GM23338 (cell line): ENCODE measurements around the gene DSG4. TPM values are rescaled to one million over a fixed set of nuclear protein-coding genes. Genes with fewer than 3 reads are reported as not detected.

ENCODE experiments used
- ATAC-seq: fragments of 200-7000 bp; cut with Tn5 transposase; 3 replicates; pipeline ENCODE4 v1.9.1; 2020
- DNase-seq: peaks from one replicate; pipeline ENCODE4 v3.0.0-alpha.2; 2015; ENCODE audit warnings: low spot score
- H2AFZ ChIP-seq: fragments of 200-600 bp; sonication (generic); 2 replicates; pipeline ENCODE4 v1.8.0; 2016; ENCODE audit warnings: antibody characterized with exemption, mild to moderate bottlenecking, moderate library complexity
- H3F3A ChIP-seq: fragments of 200-600 bp; sonication (generic); replicated peaks from 2 replicates; pipeline ENCODE4 v1.8.0; 2017; ENCODE audit warnings: antibody characterized with exemption, mixed run types, low read depth
- H3K27ac ChIP-seq: fragments of 200-600 bp; sonication (generic); 2 replicates; pipeline ENCODE4 v1.6.1; 2016; ENCODE audit warnings: low read depth
- H3K27me3 ChIP-seq: fragments of 200-600 bp; sonication (generic); 2 replicates; pipeline ENCODE4 v1.8.0; 2016; ENCODE audit warnings: mild to moderate bottlenecking, mixed run types, moderate library complexity; ENCODE audit not compliant: insufficient read depth
- H3K36me3 ChIP-seq: fragments of 200-600 bp; sonication (generic); 2 replicates; pipeline ENCODE4 v1.8.0; 2016; ENCODE audit warnings: mild to moderate bottlenecking; ENCODE audit not compliant: insufficient read depth
- H3K4me1 ChIP-seq: fragments of 200-600 bp; sonication (generic); 2 replicates; pipeline ENCODE4 v1.8.0; 2016; ENCODE audit warnings: mild to moderate bottlenecking, moderate library complexity; ENCODE audit not compliant: insufficient read depth
- H3K4me2 ChIP-seq: fragments of 200-600 bp; sonication (generic); 2 replicates; pipeline ENCODE4 v1.7.1; 2017; ENCODE audit warnings: mixed run types
- H3K4me3 ChIP-seq: fragments of 200-600 bp; sonication (generic); 2 replicates; pipeline ENCODE4 v1.6.1; 2016; ENCODE audit warnings: mixed run types
- H3K79me2 ChIP-seq: fragments of 200-600 bp; sonication (generic); replicated peaks from 2 replicates; pipeline ENCODE4 v1.8.0; 2017; ENCODE audit warnings: mild to moderate bottlenecking; ENCODE audit not compliant: insufficient read depth
- H3K9me2 ChIP-seq: fragments of 200-600 bp; sonication (generic); 2 replicates; pipeline ENCODE4 v1.8.0; 2017; ENCODE audit not compliant: insufficient read depth
- H4K20me1 ChIP-seq: fragments of 200-600 bp; sonication (generic); replicated peaks from 2 replicates; pipeline ENCODE4 v1.8.0; 2017; ENCODE audit warnings: mild to moderate bottlenecking; ENCODE audit not compliant: insufficient read depth
- H3K27ac Mint-ChIP-seq: 2 replicates; pipeline ENCODE4 v1.8.0; 2020; ENCODE audit warnings: inconsistent platforms, mild to moderate bottlenecking, moderate library complexity, mixed read lengths
- H3K27me3 Mint-ChIP-seq: 3 replicates; pipeline ENCODE4 v1.8.0; 2022; ENCODE audit warnings: low read depth, mild to moderate bottlenecking, moderate library complexity, mixed read lengths, inconsistent platforms; ENCODE audit not compliant: insufficient read depth, poor library complexity
- H3K36me3 Mint-ChIP-seq: 3 replicates; pipeline ENCODE4 v1.8.0; 2021; ENCODE audit warnings: low read depth, mild to moderate bottlenecking, inconsistent platforms, moderate library complexity, mixed read lengths
- H3K4me1 Mint-ChIP-seq: 3 replicates; pipeline ENCODE4 v1.8.0; 2020; ENCODE audit warnings: mild to moderate bottlenecking, inconsistent platforms, mixed read lengths
- H3K4me3 Mint-ChIP-seq: 3 replicates; pipeline ENCODE4 v1.8.0; 2021; ENCODE audit warnings: moderate library complexity, mild to moderate bottlenecking, inconsistent platforms, mixed read lengths
- H3K9me3 Mint-ChIP-seq: 3 replicates; pipeline ENCODE4 v1.8.0; 2020; ENCODE audit warnings: moderate library complexity, mild to moderate bottlenecking, inconsistent platforms, mixed read lengths
- CREB1 ChIP-seq: fragments of 250-450 bp; sonication (Bioruptor Pico); IDR thresholded peaks from 2 replicates; pipeline ENCODE4 v1.5.0; 2020; ENCODE audit warnings: low read depth, mild to moderate bottlenecking, moderate library complexity
- EZH2 ChIP-seq: fragments of 200-600 bp; sonication (generic); IDR thresholded peaks from one replicate; pipeline ENCODE4 v1.8.0; 2017; ENCODE audit warnings: antibody characterized with exemption, mild to moderate bottlenecking, low read depth; ENCODE audit not compliant: unreplicated experiment
- EZH2phosphoT487 ChIP-seq: fragments of 200-600 bp; sonication (generic); IDR thresholded peaks from one replicate; pipeline ENCODE4 v1.8.1; 2018; ENCODE audit warnings: antibody characterized with exemption; ENCODE audit not compliant: unreplicated experiment
- JUNB ChIP-seq: IDR thresholded peaks from one replicate; pipeline ENCODE4 v1.6.1; 2016; ENCODE audit warnings: antibody characterized with exemption; ENCODE audit not compliant: unreplicated experiment
- NANOG ChIP-seq: IDR thresholded peaks from 2 replicates; pipeline ENCODE4 v1.6.1; 2016; ENCODE audit warnings: antibody characterized with exemption, borderline replicate concordance
- POLR2AphosphoS5 ChIP-seq: IDR thresholded peaks from 2 replicates; pipeline ENCODE4 v1.6.1; 2016; ENCODE audit warnings: antibody characterized with exemption, low read depth
- STAT1 ChIP-seq: IDR thresholded peaks from one replicate; pipeline ENCODE4 v1.6.1; 2016; ENCODE audit warnings: antibody characterized with exemption; ENCODE audit not compliant: unreplicated experiment
- ZNF114 ChIP-seq: fragments of 250-450 bp; sonication (Bioruptor Pico); IDR thresholded peaks from 2 replicates; pipeline ENCODE4 v1.5.0; 2020; ENCODE audit warnings: mild to moderate bottlenecking, moderate library complexity
- ZNF331 ChIP-seq: fragments of 250-450 bp; sonication (Bioruptor Pico); IDR thresholded peaks from 2 replicates; pipeline ENCODE4 v1.5.0; 2020; ENCODE audit warnings: low read depth, mild to moderate bottlenecking, moderate library complexity
- polyA plus RNA-seq: library from polyadenylated mRNA; unstranded; fragments of >200 nt; fragmentation: Nextera tagmentation; extraction: Ambion mirVana; gene quantifications from 2 replicates; pipeline ENCODE4 v1.2.1, GENCODE V29; 2016
- total RNA-seq: library from RNA; depleted of rRNA; stranded (reverse); fragments of >200 nt; shearing (Covaris generic); gene quantifications from 2 replicates; pipeline ENCODE4 v1.2.3, GENCODE V29; 2014
- TF ChIP-seq, protein P1 (sequence below): fragments of 250-450 bp; sonication (Bioruptor Pico); IDR thresholded peaks from 2 replicates; pipeline ENCODE4 v1.5.0; 2020; ENCODE audit warnings: mild to moderate bottlenecking, moderate library complexity
- TF ChIP-seq, protein P2 (sequence below), 2 experiments: fragments of 200-600 bp in 1 of 2; sonication (generic) in 1 of 2; conservative IDR thresholded peaks; 2 replicates each; pipeline versions ENCODE4 v1.5.1 to v1.6.1; 2016 to 2017; ENCODE audit warnings: antibody characterized with exemption in 2 of 2, low read depth in 2 of 2, mild to moderate bottlenecking in 2 of 2, moderate library complexity in 1 of 2
- TF ChIP-seq, protein P3 (sequence below): IDR thresholded peaks from 2 replicates; pipeline ENCODE4 v1.6.1; 2016; ENCODE audit warnings: antibody characterized with exemption
- TF ChIP-seq, protein P4 (sequence below): IDR thresholded peaks from one replicate; pipeline ENCODE4 v1.6.1; 2018; ENCODE audit warnings: antibody characterized with exemption; ENCODE audit not compliant: unreplicated experiment

The DSG4 gene
- total and polyA plus RNA-seq, 2 experiments from 2014 or later = not detected

DNA sequence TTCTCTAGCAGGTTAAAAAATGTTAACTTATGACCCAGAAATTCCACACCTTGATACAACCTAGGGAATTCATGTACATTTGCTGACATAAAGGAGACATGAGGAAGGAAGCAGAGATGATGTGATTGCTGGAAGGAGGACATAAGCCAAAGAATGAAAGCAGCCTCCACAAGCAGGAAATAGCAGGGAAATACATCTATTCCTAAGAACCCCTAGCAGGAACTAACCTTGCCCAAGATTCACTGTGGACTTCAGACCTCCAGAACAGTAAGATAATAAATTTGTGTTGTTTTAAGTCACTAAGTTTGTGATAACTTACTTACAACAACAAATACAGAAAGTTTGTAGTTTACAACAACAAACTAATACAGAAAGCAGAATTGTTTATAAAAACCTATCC is 4.6 kb upstream of the DSG4 start (continued):
- no peak for TF ChIP-seq EZH2
- no peak for TF ChIP-seq CREB1 (CRISPR knock-in tag)

DNA sequence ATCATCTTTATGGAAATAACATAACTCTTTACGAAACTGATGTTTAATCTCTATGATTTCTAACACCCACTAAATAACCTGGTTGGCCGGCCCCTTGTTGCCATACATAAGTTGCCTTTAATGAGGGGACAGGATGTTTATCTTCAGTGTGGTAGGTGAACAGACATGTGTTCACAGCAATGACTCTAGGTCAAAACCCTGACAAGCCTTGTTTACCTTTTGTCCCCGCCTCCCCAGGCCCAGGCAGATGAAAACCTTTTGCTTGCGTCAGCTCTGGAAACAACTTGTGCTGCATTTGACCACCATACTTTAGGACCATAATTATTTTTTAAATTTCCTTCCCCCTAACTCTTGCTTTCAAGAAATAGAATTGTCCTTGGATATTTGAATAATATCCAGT is 2.9 kb upstream of the DSG4 start:
- H3K27me3 Mint-ChIP-seq = no peaks in the 10 kb centered on the region
- DNase-seq (no peak), ATAC-seq (no peak)
- TF ChIP-seq ZNF114 = no peak
- TF ChIP-seq POLR2AphosphoS5 = no peak
- no peak for TF ChIP-seq EZH2phosphoT487
- no peak for TF ChIP-seq JUNB
- no peak for TF ChIP-seq EZH2
- TF ChIP-seq STAT1 = no peak
- TF ChIP-seq CREB1 (CRISPR knock-in tag) = no peak
- TF ChIP-seq, protein P1, sequence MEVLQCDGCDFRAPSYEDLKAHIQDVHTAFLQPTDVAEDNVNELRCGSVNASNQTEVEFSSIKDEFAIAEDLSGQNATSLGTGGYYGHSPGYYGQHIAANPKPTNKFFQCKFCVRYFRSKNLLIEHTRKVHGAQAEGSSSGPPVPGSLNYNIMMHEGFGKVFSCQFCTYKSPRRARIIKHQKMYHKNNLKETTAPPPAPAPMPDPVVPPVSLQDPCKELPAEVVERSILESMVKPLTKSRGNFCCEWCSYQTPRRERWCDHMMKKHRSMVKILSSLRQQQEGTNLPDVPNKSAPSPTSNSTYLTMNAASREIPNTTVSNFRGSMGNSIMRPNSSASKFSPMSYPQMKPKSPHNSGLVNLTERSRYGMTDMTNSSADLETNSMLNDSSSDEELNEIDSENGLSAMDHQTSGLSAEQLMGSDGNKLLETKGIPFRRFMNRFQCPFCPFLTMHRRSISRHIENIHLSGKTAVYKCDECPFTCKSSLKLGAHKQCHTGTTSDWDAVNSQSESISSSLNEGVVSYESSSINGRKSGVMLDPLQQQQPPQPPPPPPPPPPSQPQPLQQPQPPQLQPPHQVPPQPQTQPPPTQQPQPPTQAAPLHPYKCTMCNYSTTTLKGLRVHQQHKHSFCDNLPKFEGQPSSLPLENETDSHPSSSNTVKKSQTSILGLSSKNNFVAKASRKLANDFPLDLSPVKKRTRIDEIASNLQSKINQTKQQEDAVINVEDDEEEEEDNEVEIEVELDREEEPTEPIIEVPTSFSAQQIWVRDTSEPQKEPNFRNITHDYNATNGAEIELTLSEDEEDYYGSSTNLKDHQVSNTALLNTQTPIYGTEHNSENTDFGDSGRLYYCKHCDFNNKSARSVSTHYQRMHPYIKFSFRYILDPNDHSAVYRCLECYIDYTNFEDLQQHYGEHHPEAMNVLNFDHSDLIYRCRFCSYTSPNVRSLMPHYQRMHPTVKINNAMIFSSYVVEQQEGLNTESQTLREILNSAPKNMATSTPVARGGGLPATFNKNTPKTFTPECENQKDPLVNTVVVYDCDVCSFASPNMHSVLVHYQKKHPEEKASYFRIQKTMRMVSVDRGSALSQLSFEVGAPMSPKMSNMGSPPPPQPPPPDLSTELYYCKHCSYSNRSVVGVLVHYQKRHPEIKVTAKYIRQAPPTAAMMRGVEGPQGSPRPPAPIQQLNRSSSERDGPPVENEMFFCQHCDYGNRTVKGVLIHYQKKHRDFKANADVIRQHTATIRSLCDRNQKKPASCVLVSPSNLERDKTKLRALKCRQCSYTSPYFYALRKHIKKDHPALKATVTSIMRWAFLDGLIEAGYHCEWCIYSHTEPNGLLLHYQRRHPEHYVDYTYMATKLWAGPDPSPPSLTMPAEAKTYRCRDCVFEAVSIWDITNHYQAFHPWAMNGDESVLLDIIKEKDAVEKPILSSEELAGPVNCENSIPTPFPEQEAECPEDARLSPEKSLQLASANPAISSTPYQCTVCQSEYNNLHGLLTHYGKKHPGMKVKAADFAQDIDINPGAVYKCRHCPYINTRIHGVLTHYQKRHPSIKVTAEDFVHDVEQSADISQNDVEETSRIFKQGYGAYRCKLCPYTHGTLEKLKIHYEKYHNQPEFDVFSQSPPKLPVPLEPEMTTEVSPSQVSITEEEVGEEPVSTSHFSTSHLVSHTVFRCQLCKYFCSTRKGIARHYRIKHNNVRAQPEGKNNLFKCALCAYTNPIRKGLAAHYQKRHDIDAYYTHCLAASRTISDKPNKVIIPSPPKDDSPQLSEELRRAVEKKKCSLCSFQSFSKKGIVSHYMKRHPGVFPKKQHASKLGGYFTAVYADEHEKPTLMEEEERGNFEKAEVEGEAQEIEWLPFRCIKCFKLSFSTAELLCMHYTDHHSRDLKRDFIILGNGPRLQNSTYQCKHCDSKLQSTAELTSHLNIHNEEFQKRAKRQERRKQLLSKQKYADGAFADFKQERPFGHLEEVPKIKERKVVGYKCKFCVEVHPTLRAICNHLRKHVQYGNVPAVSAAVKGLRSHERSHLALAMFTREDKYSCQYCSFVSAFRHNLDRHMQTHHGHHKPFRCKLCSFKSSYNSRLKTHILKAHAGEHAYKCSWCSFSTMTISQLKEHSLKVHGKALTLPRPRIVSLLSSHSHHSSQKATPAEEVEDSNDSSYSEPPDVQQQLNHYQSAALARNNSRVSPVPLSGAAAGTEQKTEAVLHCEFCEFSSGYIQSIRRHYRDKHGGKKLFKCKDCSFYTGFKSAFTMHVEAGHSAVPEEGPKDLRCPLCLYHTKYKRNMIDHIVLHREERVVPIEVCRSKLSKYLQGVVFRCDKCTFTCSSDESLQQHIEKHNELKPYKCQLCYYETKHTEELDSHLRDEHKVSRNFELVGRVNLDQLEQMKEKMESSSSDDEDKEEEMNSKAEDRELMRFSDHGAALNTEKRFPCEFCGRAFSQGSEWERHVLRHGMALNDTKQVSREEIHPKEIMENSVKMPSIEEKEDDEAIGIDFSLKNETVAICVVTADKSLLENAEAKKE (CRISPR knock-in tag) = no peak
- TF ChIP-seq NANOG = no peak
- TF ChIP-seq, protein P2, sequence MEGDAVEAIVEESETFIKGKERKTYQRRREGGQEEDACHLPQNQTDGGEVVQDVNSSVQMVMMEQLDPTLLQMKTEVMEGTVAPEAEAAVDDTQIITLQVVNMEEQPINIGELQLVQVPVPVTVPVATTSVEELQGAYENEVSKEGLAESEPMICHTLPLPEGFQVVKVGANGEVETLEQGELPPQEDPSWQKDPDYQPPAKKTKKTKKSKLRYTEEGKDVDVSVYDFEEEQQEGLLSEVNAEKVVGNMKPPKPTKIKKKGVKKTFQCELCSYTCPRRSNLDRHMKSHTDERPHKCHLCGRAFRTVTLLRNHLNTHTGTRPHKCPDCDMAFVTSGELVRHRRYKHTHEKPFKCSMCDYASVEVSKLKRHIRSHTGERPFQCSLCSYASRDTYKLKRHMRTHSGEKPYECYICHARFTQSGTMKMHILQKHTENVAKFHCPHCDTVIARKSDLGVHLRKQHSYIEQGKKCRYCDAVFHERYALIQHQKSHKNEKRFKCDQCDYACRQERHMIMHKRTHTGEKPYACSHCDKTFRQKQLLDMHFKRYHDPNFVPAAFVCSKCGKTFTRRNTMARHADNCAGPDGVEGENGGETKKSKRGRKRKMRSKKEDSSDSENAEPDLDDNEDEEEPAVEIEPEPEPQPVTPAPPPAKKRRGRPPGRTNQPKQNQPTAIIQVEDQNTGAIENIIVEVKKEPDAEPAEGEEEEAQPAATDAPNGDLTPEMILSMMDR (conservative IDR thresholded peaks at IDR 0.05; ENCODE audit: low read depth in 2 of 2) = no peak
- TF ChIP-seq ZNF331 = no peak
- TF ChIP-seq, protein P3, sequence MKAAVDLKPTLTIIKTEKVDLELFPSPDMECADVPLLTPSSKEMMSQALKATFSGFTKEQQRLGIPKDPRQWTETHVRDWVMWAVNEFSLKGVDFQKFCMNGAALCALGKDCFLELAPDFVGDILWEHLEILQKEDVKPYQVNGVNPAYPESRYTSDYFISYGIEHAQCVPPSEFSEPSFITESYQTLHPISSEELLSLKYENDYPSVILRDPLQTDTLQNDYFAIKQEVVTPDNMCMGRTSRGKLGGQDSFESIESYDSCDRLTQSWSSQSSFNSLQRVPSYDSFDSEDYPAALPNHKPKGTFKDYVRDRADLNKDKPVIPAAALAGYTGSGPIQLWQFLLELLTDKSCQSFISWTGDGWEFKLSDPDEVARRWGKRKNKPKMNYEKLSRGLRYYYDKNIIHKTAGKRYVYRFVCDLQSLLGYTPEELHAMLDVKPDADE = no peak
- TF ChIP-seq, protein P4, sequence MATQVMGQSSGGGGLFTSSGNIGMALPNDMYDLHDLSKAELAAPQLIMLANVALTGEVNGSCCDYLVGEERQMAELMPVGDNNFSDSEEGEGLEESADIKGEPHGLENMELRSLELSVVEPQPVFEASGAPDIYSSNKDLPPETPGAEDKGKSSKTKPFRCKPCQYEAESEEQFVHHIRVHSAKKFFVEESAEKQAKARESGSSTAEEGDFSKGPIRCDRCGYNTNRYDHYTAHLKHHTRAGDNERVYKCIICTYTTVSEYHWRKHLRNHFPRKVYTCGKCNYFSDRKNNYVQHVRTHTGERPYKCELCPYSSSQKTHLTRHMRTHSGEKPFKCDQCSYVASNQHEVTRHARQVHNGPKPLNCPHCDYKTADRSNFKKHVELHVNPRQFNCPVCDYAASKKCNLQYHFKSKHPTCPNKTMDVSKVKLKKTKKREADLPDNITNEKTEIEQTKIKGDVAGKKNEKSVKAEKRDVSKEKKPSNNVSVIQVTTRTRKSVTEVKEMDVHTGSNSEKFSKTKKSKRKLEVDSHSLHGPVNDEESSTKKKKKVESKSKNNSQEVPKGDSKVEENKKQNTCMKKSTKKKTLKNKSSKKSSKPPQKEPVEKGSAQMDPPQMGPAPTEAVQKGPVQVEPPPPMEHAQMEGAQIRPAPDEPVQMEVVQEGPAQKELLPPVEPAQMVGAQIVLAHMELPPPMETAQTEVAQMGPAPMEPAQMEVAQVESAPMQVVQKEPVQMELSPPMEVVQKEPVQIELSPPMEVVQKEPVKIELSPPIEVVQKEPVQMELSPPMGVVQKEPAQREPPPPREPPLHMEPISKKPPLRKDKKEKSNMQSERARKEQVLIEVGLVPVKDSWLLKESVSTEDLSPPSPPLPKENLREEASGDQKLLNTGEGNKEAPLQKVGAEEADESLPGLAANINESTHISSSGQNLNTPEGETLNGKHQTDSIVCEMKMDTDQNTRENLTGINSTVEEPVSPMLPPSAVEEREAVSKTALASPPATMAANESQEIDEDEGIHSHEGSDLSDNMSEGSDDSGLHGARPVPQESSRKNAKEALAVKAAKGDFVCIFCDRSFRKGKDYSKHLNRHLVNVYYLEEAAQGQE = no peak
- H3K27ac ChIP-seq = no peak overlapping the region
- H3K27me3 ChIP-seq = no peaks in the 10 kb centered on the region
- H3K9me3 Mint-ChIP-seq = no peaks in the 10 kb centered on the region
- no peaks in the 10 kb centered on the region for H3K9me2 ChIP-seq
- no peak overlapping the region for H2AFZ ChIP-seq
- no peaks in the 10 kb centered on the region for H3K79me2 ChIP-seq
- no peaks in the 10 kb centered on the region for H3K4me1 Mint-ChIP-seq
- H3K36me3 Mint-ChIP-seq = no peaks in the 10 kb centered on the region
- H3K27ac Mint-ChIP-seq = no peak overlapping the region
- no peak overlapping the region for H3K4me2 ChIP-seq
- H3K4me3 ChIP-seq = no peak overlapping the region
- H3F3A ChIP-seq = no peaks in the 10 kb centered on the region
- H3K4me1 ChIP-seq = no peaks in the 10 kb centered on the region
- H3K4me3 Mint-ChIP-seq = no peak overlapping the region
- H3K36me3 ChIP-seq = no peaks in the 10 kb centered on the region
- no peaks in the 10 kb centered on the region for H4K20me1 ChIP-seq
